GM21423 (cell line): ENCODE results near the gene SYT2.
"Not testable (repeated sequence)": the region's sequence is repeated elsewhere in the genome, so short reads cannot be mapped to it uniquely, and the experiment has no call there.

ENCODE experiments used
- ATAC-seq: cut with Tn5 transposase; IDR thresholded peaks from one replicate; pipeline ENCODE4 v1.9.1; 2021; ENCODE audit warnings: mild to moderate bottlenecking, moderate library complexity; ENCODE audit not compliant: unreplicated experiment

Gene SYT2

DNA sequence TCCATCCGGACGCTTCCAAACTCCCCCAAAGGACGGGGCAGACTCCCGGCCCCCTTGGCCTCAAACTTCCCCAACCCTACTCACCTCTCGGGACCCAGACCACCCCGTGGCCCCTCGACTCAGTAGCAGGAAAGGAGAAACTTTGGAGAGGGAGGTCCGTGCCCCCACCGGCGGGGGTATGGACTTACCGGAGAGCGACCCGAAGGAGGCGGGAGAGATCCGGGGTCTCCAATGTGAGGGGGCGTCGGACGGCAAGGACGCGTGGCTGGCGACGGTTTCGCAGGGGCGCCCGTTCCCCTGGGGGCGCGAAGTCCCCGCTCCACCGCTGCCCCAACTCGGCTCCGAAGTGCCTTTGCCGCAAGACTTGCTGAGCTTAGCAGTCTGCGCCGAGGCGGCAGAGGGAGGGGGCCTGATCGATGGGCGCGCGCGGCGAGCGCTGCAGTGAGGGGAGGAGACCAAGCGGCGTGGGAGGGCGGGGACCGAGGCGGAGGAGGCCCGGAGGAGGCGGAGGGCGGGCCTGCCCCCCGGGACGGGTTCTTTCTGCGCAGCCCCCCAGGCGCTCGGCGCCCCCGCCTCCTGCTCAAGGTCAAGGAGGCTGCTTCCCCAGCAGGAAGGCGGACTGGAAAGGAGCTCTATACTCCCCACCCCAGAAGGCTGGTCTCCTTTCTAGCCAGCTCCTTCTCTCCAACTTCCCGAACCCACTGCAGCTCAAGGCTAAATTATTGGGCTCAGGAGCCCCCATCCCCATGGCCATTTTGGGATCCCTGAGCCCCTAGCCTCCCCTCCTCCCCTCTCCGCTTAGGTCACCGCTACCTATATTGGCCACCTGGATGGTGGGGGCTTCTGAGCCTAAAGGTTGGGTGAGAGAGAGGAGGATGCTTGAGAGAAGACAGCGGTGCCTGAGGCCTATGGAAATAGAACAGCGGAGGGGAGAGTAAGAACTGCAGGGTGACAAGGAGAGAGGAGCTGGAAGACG lies at the start of gene SYT2:
Gene SYT2 (minus strand): TSS at position 385 of the 976 bp plus-strand sequence. CDS start 104,682 bp downstream, outside the sequence.
- ATAC-seq, result no peak

DNA sequence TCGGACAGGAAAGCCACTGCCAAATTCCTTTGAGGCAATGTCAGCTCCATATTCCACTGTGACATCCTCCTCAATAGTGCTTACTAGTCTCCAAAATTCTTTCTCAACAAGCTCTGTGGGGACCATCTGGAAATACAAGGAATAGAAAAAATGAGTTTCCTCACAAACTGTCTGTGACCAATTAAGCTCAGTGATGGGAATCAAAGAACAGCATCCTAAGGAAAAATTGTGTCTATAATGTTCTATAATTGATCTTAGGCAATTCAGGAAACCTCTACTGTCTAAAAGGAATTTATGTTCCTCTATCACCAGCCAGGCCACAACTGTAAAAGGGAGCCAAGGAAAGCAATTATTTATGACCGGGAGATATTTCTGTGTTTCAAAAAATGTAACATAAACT lies 46.1 kb upstream of the SYT2 start:
- ATAC-seq, result no peak

DNA sequence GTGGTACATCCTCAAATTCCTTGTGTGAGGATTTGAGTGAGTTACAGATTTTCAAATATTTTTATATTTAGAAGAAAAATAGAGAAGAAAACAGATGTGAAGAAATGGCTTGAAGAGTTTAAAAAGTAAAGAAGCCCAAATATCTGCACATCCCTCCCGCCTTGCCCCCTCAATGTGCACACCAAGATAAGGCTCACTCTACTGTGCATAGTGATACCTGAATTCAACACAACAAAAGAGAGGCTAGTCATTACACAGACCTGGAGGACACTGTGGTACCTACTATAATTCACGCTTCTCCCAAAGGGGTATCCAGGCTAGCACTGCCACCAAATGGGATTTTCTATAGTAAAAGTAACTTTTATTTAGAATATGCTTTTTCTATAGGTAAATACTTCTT lies 44.0 kb upstream of the SYT2 start:
- ATAC-seq, result no peak

DNA sequence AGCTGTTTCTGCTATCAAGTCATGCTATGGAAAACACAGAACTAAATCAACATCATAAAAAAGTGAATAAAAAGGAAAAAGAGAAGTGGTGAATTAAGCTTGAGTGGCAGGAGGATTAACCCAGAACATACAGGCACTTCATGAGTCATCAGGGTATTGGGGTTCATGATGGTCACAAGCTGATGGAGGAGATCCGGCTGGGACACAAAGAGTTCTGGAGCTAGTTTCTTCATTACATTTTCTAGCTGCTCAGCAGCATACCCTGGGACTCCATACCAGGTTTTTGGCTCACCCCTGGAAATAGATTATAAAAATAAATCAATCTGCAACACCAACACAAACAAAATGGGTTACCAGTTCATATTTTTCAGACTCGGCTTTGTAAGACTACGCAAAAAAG lies 42.5 kb upstream of the SYT2 start:
- ATAC-seq, result no peak

DNA sequence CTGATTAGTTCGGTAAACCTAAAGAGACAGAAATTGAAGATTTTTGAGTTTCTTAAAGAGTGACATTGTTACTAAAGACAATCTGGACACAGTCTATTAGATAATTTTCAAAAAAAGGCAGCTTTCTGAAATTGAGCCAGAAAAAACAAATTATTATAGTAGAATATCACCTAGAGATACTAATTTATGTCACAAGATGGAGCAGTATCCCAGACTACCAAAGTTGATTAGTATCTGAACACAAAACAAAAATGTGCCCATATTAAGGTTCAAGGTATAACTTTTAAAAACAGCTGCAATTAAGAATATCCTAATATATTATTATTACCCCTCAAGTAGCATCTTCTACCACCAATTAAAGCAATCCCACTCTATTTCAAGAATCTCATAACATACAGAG lies 40.5 kb upstream of the SYT2 start:
- no peak for ATAC-seq

DNA sequence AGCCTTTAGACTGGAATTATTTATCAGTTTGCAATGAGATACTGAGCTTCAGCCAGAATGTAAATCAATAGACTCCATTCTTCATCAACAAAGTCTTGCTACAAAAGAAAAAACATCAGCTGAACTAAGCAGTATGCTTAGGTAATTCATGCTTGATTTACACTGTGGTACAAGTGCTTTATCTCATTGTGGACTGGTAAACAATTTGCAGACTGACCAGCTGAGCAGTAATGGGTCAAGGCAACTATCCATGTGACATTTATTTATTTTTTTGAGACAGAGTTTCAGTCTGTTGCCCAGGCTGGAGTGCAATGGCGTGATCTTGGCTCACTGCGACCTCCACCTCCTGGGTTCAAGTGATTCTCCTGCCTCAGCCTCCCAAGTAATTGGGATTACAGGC lies 39.8 kb upstream of the SYT2 start:
- no peak for ATAC-seq

DNA sequence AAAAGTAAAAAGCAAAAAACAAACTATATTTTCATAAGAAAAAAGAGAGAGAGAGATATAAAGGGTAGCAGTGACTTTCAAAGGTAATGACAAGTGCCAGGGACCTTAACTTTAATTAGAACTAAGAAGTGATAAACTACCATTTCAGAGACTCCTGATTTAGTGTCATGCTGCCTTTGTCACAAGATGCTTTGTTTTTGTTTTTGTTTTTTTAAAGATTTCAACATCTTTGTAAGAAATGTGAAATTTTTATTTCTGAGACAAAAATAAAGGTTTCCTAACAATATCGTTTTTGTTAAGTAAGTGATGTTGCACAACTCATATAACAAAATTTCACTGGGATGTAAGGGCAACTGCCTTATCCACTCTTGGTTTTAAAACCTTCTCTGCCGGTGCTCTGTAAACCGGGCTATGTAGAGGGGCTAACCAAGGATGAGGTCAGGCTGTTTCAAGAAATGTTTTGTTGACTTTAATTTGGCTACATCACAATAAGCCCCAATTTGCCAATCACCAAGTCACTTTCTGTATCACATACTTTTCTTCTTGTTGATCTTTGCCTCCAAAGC lies 35.2 kb upstream of the SYT2 start:
- ATAC-seq, result no peak

DNA sequence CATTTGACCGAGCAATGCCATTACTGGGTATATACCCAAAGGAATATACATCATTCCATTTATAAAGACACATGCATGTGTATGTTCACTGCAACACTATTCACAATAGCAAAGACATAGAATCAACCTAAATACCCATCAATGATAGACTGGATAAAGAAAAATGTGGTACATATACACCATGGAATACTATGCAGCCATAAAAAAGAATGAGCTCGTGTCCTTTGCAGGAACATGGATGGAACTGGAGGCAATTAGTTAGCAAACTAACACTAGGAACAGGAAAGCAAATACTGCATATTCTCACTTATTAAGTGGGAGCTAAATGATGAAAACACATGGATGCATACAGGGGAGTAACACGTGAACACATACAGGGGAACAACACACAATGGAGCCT lies 34.5 kb upstream of the SYT2 start:
- not testable (repeated sequence) for ATAC-seq

DNA sequence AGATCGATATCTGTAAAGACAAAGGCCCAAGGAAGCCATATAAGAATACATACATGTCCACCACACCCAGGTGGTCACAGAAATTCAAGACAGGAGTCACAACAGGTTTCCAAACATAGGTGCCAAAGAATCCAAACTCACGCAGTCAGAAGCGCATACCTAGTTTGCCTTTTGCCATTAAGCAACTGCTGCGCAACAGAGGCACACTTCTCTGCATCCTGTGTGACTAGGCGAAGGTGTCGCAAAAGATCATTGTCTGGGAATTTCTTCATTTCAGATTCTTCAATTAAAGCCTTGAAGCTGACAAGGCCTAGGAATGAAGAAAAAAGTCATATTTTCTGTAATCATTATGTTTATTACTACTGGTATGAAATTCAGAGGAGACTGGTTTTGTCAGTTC lies 32.2 kb upstream of the SYT2 start:
- ATAC-seq, result no peak

DNA sequence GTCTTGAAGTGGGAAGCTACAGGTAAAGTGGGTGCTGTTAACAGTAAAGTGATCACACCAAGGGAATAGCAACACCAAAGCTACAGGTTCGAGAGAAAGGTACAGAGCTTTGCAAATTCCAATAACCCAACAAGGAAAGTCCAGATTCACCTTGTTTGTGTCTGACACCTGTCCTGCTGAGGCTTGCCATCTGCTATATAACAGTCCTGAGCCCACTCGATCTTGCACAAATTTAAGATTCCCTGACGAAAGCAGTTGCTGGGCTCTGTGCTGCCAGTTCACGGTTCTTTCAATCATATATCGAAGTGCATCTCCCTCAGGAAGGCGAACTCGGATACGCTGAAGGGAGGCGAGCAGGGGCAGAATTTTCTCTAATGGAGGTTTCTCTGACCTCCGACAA lies 23.0 kb upstream of the SYT2 start:
- no peak for ATAC-seq

DNA sequence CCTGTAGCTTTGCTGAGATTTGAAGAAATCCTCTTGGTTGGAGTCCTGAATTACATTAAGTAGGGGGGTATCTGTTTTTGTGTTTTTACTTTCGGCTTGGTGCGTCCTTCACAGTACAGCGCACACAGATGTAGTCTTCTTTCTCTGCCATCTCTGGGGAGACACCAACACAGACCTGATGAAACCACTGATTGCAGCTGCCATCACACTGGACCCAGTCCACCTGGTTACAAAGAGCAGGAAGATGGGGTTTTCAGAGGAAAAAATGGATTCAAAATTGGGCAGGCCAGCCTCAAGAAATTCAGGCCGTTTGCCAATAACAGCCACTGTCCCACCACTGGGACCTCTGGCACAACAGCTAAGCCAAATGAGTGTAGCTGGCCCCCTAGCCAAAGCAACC lies 18.7 kb upstream of the SYT2 start:
- no peak for ATAC-seq

DNA sequence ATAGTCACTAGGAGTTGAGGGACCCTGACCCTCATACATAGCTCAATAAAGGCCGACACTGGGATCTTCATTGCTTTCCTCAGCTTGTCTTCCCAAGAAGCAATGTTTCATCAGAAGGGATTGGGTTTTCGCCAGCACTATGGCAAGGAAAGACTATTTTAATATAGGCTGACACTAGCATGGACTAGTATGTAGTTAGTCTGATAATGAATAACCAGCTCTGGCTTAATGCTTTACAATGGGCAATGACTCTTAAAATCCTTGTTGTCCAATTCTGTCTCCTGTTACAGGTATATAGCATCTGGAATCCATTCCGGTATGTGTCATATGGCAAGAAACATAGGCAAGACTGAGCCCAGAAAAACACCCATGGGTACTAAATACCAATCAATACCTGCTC lies 15.3 kb upstream of the SYT2 start:
- no peak for ATAC-seq

DNA sequence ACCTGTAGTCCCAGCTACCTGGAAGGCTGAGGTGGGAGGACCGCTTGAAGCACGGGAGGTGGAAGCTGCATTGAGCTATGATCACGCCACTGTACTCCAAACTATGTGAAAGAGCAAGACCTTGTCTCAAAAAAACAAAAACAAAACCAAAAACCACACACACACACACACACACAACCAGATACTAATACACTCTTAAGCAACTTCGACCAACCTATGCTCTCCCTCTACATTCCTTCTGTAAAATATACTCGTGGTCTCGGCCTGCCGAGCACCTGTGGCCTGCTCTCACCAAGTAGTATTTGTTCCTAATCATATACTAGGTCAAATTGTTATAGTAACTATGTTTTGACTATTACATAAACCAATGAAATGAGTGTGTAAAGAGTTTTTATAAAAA lies 13.5 kb upstream of the SYT2 start:
- no peak for ATAC-seq

DNA sequence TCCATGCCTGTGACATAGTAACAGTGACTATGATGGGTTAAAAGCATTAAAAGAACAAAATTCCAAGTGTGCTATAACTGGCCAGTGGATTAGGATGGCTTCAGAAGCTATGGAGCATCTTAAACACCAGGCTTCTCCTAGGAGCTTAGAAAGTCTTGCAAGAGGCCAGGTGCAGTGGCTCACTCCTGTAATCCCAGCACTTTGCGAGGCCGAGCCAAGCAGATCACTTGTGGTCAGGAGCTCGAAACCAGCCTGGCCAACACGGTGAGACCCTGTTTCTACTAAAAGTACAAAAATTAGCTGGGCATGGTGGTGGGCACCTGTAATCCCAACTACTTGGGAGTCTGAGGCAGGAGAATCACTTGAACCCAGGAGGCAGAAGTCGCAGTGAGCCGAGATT lies 12.8 kb upstream of the SYT2 start:
- not testable (repeated sequence) for ATAC-seq

DNA sequence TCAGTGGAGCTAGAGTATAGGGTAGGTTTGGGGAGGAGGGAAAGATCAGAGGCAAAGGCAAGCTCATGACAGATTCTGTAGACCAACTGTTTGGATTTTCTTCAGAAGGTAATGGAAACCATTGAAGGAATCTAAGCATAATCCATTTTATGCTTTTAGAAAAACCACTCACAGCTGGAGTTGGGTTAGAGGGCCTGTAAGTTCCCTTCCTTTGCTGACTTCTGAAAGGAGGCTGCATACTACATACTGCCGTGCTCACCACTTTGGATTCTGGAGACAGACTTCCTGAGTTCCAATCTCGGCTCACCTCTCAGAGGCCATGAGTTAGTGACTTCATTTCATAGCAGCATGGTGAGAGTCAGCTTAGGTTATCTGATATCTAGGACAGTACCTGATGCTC lies 6.4 kb upstream of the SYT2 start:
- no peak for ATAC-seq

DNA sequence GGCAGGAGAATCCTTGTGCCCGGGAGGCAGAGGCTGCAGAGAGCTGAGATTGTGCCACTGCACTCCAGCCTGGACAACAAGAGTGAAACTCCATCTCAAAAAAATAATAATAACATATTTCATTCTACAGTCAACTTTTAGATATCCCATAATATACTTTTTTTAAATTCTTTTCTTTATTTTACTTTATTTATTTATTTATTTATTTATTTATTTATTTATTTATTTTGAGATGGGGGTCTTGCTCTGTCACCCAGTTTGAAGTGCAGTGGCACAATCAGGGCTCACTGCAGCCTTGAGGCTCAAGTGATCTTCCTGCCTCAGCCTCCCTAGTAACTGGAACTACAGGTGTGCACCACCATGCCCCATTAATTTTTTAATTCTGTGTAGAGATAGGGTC lies 3.9 kb upstream of the SYT2 start:
- ATAC-seq, result not testable (repeated sequence)

DNA sequence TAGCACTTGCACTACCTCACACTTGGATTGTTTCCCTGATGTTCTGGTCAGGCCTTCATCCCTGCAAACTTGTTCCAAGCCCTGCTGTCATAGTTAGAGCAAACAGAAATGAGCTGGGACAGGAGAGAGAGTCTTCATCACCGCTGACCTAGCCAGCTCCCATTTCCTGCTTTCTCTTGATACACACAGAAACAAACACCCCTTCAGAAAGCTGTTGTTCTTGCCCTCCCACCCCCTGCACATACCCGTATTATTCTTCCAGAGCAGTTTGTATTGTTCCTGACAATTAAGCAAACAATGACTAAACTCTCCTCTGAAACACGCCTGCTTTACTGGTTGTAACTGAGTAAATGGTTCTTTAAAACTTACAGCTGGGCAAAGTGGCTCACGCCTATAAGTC lies 2.9 kb upstream of the SYT2 start:
- no peak for ATAC-seq

DNA sequence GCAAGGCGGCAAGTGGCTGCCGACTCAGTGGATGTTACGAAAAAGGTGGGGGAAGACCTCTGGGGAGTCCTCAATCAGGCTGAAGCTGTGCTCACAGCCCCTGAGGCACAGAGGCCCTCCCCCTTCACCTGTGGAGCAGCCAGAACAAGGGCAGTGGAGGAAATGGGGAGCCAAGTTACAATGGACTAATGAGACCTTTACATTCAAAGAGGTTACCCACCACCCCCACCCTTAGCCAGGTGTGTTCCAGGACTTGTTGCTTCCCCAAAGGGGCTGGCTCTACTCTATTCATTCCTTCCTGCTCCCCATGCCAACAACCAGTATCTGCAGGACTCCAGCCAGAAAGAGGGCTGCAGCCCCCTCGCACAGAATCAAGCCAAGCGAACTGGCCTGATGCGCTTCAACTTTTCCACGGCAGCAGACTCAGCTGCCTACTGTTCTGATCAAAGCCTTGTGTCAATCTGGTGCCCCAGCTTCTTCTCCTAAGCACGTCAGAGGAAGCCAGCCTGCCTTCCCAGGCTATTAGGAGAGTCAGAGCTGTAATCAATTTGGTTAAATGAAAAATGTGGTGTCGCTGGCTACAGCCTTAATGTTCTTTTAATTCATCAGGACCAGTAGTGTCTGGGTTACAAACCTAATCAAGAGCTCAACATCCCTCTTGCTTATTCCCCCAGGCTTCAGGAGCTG lies 1.8 kb upstream of the SYT2 start:
- ATAC-seq, result no peak

DNA sequence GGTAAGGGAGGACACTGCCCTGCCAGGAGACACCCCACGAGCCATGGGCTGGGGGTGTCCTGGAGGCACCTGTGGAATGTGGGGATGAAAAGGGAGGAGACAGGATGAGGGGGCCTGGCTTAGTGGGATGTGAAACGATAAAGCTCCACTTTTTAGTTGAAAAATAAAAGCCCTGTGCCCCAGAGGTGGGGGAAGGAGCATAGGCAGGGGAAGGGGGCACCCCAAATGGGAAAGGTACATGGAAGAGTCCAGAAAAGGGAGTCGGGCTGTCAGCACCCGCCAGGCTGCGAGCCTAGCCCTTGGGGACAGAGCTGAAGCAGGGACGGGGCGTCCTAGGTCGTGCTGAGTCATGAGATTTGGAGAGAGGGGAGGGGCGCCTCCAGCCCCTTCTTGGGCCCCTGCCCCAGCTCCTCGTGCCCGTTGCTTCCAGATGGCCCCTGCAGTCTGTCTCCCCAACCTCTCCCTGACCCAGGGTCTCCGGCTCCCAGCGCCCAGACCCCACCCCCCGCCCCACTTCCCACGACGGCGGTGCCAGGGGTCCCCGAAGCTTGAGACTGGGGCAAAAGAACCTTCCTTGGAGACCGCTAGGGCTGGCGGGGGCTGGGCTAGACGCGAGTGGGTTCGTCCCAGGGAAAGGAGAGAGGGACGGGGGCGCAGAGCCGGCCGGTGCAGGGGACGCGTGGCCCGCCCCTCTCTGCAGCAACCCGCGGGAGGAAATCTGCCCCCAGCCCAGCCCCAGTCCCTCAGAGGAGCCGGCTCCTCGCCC lies 795 bp downstream of the SYT2 start:
- ATAC-seq, result no peak

DNA sequence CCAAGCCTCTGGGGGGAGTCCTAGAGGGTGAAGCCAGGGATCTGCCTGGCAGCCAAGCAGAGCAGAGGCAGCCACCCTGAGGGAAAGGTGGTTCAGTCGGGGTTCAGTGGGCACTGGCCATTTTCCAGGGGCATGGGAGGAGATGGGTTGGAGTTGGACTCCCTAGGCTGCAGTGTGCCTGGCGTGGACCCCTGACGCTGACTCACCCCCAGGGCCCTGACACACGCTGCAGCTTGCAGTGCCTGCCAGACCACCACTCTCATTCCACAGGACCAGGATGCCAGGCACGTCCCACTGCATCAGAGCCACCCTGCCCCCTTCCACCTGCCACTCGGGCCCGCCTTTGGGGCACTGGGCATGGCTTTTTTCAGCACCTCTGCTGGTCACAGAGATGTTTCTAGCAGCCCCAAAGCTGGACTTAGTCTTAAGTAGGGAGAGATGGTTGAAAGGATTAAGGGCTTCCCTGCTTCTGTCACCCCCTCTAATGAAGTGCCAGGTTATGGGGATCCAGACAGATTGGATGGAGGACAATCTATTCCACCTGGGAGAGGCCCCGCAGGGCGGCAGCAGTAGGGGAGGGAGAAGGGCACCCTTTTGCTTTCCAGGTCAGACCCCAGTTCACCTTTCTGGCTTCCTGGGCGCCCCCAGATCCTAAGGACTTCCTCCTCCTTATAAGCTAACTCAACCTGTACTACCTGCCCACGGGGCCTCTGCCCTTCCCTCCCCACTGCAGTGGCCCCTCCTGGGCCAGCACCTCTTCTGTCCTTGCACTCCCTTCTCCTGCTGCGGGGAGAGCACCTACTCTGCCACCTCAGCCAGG lies 1.6 kb downstream of the SYT2 start:
- ATAC-seq, result no peak
